Adipocyte (in vitro differentiated cells): ENCODE measurements around the gene SLC28A1.
A peak's percentile ranks its signal among the peaks of the same experiment; 100 is the strongest.
"Not testable (repeated sequence)": the region's sequence is repeated elsewhere in the genome, so short reads cannot be mapped to it uniquely, and the experiment has no call there.

Experiments
- DNase-seq: peaks from one replicate; pipeline ENCODE4 v3.0.0-alpha.2; 2015; ENCODE audit warnings: low read depth
- H3K27me3 ChIP-seq: replicated peaks from 2 replicates; pipeline ENCODE4 v1.7.0; 2013; ENCODE audit warnings: mild to moderate bottlenecking, low read length, moderate library complexity; ENCODE audit not compliant: control insufficient read depth, insufficient read depth
- H3K36me3 ChIP-seq: 2 replicates; pipeline ENCODE4 v1.7.0; 2013; ENCODE audit warnings: low read length, mild to moderate bottlenecking, moderate library complexity; ENCODE audit not compliant: control insufficient read depth, insufficient read depth, severe bottlenecking
- H3K4me1 ChIP-seq: 2 replicates; pipeline ENCODE4 v1.7.0; 2013; ENCODE audit warnings: mild to moderate bottlenecking, low read length, moderate library complexity; ENCODE audit not compliant: control insufficient read depth, insufficient read depth
- H3K4me3 ChIP-seq: 2 replicates; pipeline ENCODE4 v1.7.0; 2013; ENCODE audit warnings: mild to moderate bottlenecking, low read length, moderate library complexity
- H3K9ac ChIP-seq: 2 replicates; pipeline ENCODE4 v1.7.0; 2013; ENCODE audit warnings: mild to moderate bottlenecking, low read length, moderate library complexity
- H3K9me3 ChIP-seq: 2 replicates; pipeline ENCODE4 v1.7.0; 2013; ENCODE audit warnings: mild to moderate bottlenecking, low read length, moderate library complexity; ENCODE audit not compliant: control insufficient read depth

SLC28A1 gene

DNA sequence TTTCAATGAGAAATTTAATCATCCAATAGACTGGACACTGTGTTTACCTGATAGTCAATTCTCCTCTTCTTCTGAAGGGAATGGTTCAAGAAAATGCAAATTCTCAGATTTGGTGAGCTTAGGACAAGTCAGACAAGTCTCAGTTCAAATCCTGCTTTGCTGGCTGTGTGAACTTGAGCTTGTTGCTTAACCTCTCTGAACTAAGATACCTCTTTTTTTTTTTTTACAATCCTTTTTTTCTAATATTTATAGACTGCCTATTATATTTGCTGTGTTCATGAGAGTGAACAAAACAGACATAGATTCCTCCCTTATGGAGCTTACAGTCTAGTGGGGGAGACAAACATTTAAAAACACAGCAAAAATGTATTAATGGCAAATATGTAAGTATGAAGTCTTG lies 8.2 kb upstream of the SLC28A1 start:
- H3K9me3 ChIP-seq: no peaks in the 10 kb centered on the region
- DNase-seq: no peak
- no peak overlapping the region for H3K9ac ChIP-seq
- no peaks in the 10 kb centered on the region for H3K4me1 ChIP-seq
- H3K4me3 ChIP-seq: no peak overlapping the region
- no peaks in the 10 kb centered on the region for H3K27me3 ChIP-seq
- H3K36me3 ChIP-seq: no peaks in the 10 kb centered on the region

DNA sequence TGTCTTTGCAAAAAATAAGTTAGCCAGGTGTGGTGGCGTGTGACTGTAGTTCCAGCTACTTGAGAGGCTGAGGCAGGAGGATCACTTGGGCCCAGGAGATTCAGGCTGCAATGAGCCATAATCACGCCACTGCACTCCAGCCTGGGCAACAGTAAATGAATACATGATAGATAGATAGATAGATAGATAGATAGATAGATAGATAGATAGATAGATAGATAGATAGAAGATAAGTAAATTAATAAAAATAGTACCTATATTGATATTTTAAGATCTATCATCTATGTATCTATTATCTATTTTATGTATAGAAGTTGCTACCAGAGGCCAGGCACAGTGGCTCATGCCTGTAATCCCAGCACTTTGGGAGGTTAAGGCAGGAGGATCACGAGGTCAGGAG lies 6.8 kb upstream of the SLC28A1 start:
- H3K4me1 ChIP-seq, H3K4me3 ChIP-seq, H3K36me3 ChIP-seq, H3K9me3 ChIP-seq, H3K27me3 ChIP-seq, H3K9ac ChIP-seq, DNase-seq: not testable (repeated sequence)

DNA sequence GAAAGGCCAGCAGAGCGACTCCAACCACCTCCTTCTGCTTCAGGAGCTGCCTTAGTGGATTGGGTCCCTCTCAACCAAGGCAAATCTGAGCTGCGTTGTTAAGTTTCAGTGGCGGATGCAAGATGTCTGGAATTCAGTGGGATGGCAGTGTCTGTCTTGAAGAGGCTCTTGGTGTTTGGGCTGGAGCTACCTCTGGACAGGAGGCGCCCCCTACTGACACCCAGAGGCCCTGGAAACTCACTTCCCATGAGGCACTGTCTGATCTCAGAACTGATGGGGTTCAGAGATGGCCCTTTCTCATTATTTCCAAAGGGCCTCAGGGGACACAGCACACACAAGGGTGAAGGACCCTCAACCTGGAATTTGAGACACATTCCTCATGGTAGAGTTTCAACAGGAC lies 6.0 kb upstream of the SLC28A1 start:
- Histone ChIP-seq H3K36me3 (no peaks in the 10 kb centered on the region), H3K9me3 (no peaks in the 10 kb centered on the region), H3K27me3 (no peaks in the 10 kb centered on the region), H3K9ac (no peak overlapping the region), H3K4me1 (no peaks in the 10 kb centered on the region), H3K4me3 (no peak overlapping the region)
- peak; percentile 79 for DNase-seq

DNA sequence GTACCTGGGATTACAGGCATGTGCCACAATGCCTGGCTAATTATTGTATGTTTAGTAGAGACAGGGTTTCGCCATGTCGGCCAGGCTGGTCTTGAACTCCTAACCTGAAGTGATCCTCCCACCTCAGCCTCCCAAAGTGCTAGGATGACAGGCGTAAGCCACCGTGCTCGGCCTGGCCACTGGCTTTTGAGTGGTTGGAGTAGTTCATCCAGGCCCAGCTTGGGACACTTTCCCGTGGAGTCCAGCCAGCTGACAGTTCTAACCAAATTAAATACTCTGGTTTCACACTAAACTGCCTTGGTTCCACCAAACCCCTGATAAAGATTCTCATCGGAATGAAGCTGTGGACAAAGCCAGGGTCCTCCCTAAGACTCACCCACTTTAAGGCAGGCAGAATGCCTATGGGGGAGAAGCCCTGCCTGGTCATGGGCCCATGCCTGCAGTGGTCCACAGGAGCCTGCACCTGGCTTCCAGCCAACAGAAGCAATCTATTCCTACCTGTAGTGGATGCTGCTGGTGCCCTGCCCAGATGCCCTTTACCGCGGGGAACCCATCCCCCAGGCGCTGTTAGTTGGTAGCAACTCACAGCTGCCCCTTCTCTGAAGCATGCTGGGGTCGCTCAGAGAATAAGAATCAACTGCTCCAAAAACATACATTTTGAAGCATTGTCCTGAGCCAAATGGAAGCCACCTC lies 5.2 kb upstream of the SLC28A1 start:
- no peak overlapping the region for H3K9ac ChIP-seq

DNA sequence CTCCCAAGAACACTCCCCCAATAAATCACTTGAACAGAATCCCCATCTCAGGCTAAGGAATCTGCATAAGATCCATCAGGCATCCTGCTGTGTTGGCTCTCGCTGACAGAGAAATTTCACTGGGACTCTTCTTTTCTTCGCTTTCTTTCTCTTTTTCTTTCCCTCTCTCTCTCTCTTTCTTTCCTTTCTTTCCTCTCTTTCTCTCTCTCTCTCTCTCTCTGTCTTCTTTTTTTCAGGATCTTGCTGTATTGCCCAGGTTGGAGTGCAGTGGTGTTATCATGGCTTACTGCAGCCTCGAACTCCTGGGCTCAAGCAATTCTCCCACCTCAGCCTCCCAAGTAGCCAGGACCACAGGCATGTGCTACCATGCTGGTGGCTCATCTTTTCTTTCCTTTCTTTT lies 4.5 kb upstream of the SLC28A1 start:
- no peaks in the 10 kb centered on the region for H3K4me1 ChIP-seq
- no peaks in the 10 kb centered on the region for H3K27me3 ChIP-seq
- H3K4me3 ChIP-seq: no peak overlapping the region
- no peak overlapping the region for H3K9ac ChIP-seq
- H3K9me3 ChIP-seq: no peaks in the 10 kb centered on the region
- DNase-seq: no peak
- no peaks in the 10 kb centered on the region for H3K36me3 ChIP-seq

More for the DNA sequence above, 5.2 kb upstream of the SLC28A1 start:
- no peaks in the 10 kb centered on the region for H3K27me3 ChIP-seq
- H3K4me1 ChIP-seq: no peaks in the 10 kb centered on the region
- no peaks in the 10 kb centered on the region for H3K9me3 ChIP-seq
- H3K4me3 ChIP-seq: no peak overlapping the region
- no peak for DNase-seq
- H3K36me3 ChIP-seq: no peaks in the 10 kb centered on the region

DNA sequence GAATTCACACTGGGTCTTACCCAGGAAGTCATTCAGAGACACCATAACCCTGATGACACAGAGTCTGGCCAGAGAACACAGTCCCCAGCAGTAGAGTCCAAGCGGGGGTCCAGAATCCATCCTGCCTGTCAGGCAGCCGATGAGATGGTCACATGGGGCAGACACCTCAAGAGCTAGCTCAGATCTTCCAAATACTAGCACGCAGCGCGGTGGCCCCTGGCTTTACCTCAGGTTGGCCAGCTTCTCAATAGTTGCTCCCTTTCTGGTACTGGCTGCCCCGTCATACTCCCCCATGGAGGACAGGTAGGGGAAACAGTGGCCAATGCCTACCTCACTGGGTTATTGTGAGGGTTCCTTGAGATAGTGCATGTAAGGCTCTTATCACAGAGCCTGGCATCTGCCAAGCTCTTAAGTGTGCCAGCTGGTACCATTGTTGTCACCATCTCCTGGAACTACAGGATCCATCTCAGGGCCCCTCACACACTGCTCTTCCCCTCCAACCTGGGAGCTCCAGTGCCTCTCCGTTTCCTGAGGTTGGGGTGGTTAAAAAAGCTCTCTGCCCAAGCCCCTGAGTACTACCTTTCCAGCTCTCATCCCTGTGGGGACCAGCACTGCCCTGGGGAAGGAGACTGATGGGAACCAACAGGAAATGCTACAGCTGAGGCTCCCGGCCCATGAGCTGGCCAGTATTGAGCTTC lies 3.5 kb upstream of the SLC28A1 start:
- no peaks in the 10 kb centered on the region for H3K4me1 ChIP-seq
- no peaks in the 10 kb centered on the region for H3K36me3 ChIP-seq
- H3K4me3 ChIP-seq: no peak overlapping the region
- H3K9me3 ChIP-seq: no peaks in the 10 kb centered on the region
- no peaks in the 10 kb centered on the region for H3K27me3 ChIP-seq
- DNase-seq: no peak
- H3K9ac ChIP-seq: no peak overlapping the region

DNA sequence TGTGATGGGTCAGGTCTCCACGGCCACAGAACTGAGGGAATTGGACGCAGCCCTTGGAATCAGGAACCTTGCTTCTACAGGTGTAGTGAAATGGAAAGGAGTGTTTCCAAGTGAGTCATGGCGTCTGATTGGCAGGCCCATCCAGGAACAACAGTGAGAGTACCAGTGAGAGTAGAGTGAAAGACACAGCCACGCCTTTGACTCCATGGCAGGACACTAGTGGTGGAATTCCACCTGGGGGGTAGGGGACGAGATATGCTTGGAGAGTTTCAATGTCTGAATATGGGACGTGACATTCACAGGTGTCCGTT lies 3.0 kb upstream of the SLC28A1 start:
- Histone ChIP-seq H3K27me3 (no peaks in the 10 kb centered on the region), H3K4me1 (no peaks in the 10 kb centered on the region), H3K9ac (no peak overlapping the region), H3K9me3 (no peaks in the 10 kb centered on the region), H3K4me3 (no peak overlapping the region), H3K36me3 (no peaks in the 10 kb centered on the region)
- DNase-seq: no peak

DNA sequence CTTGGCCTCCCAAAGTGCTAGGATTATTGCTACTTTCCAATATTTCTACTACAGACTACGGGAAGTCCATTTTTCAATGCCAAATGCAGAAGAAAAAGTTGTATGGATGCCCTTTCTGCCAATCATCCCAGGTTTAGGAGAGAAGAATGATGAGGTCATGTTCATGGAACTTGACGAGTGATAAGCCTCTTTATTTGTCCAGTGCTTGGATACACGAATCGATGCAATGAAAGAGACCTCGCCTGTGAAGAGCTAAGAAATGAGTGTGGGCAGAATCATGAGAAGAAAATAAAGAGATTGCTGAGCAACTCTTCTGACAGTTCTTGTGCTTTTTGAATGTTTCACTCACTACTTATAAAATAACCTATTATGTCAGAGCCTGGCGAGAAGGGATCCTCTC lies 996 bp upstream of the SLC28A1 start:
- Histone ChIP-seq H3K36me3 (no peaks in the 10 kb centered on the region), H3K4me1 (no peaks in the 10 kb centered on the region), H3K4me3 (no peak overlapping the region), H3K27me3 (no peaks in the 10 kb centered on the region), H3K9me3 (no peaks in the 10 kb centered on the region), H3K9ac (no peak overlapping the region)
- no peak for DNase-seq

DNA sequence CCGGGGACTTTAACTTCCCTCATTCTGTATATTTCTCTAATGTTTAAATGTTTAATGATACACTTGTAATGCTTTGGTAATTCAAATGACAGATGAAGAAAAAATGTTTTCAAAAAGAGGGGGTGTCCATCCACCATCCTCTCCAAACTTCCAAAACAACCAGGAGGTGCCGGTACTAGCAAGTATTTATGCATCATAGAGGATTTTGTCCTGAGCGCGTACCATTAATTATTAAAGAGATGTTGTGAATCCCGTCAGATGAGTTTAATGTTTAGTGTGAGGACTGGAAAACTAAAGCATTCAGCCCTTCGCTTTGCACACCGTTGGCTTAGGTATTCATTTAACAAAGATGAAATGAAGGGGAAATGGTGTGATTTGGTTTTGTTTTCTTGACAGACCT lies 1.3 kb downstream of the SLC28A1 start:
- Histone ChIP-seq H3K9me3 (no peaks in the 10 kb centered on the region), H3K36me3 (no peaks in the 10 kb centered on the region), H3K9ac (no peak overlapping the region), H3K27me3 (no peaks in the 10 kb centered on the region), H3K4me1 (no peaks in the 10 kb centered on the region), H3K4me3 (no peak overlapping the region)
- DNase-seq: no peak

DNA sequence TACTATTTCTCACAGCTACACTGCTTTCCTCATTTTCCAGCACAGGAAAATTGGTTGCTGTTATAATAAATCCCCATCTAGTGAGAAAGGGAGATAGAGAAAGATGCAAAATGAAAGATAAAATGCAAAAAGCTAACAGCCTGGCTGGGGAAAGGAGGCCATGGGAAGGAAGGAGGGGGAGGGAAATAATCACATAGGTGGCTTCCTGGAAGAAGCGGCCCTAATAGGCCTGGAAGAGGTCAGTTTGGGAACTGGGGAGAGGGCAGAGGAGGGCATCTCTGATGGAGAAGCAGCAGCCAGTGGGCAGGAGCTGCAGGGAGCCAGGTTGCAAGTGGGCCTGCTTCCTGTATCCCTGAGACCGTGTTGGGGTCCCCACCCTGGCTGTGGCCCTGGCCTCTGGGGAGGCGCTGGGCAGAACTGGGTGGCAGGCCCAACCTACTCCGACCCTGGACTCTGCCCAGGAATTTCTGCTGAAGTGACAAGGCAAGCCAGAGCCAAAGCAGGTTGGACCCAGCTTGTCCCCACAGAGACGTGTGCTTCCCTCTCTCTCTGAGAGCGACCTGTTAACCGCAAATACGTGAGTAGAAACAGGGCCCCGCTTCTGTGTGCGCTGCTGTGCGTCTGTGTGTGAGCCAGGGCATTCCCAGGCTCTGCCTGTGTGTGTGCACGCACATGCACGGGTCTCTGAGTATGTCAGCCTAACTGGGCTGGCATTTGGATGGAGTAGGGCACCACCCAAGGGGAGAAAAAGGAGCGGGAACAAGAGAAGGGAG lies 1.9 kb downstream of the SLC28A1 start:
- Histone ChIP-seq H3K9ac (no peak overlapping the region), H3K4me3 (no peak overlapping the region), H3K36me3 (no peaks in the 10 kb centered on the region), H3K27me3 (no peaks in the 10 kb centered on the region), H3K9me3 (no peaks in the 10 kb centered on the region), H3K4me1 (no peaks in the 10 kb centered on the region)
- no peak for DNase-seq

DNA sequence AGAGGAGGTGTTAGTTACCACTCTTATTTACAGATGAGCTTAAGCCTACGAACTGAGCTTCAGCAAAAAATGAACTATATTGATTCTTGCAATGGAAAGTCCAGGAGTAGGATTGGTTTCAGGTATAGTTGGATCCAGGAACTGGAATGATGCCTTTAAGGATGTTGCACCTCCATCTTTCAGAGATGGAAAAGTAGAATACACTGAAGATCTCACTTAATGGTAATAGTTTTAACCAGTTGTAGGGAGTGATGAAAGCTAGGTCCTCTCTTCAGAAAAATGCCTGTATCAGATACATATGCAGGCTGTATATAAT lies 2.5 kb downstream of the SLC28A1 start:
- H3K4me3 ChIP-seq: no peak overlapping the region
- H3K9me3 ChIP-seq: no peaks in the 10 kb centered on the region
- no peaks in the 10 kb centered on the region for H3K4me1 ChIP-seq
- H3K9ac ChIP-seq: no peak overlapping the region
- H3K27me3 ChIP-seq: no peaks in the 10 kb centered on the region
- no peak for DNase-seq
- no peaks in the 10 kb centered on the region for H3K36me3 ChIP-seq
